Measurements from ENCODE around the gene BORCS5. TPM values are rescaled to one million over a fixed set of nuclear protein-coding genes. Genes with fewer than 3 reads are reported as not detected.

Gene BORCS5
- total and polyA plus RNA-seq, 2 experiments from 2014 or later = 11.3 to 12.6 TPM

- H3K79me2 ChIP-seq (replicated peaks; ENCODE audit: insufficient read depth) = no peaks in the 10 kb centered on the region
- H2AFZ ChIP-seq = no peak overlapping the region
- no peaks in the 10 kb centered on the region; the same call in 1 of the 2 replicates for H4K20me1 ChIP-seq (replicated peaks; ENCODE audit: insufficient read depth)
- no peak overlapping the region for H3K4me2 ChIP-seq
- no peak for DNase-seq (ENCODE audit: low spot score)
- TF ChIP-seq STAT1 (IDR thresholded peaks at IDR 0.05; ENCODE audit: unreplicated experiment) (no peak), EZH2 (IDR thresholded peaks at IDR 0.05; ENCODE audit: low read depth, unreplicated experiment) (no peak), CTCF (conservative IDR thresholded peaks at IDR 0.05; ENCODE audit: low read depth in 2 of 2) (no peak), ETS1 (IDR thresholded peaks at IDR 0.05) (no peak), ZNF331 (CRISPR knock-in tag; IDR thresholded peaks at IDR 0.05; ENCODE audit: low read depth) (no peak), POLR2AphosphoS5 (IDR thresholded peaks at IDR 0.05; ENCODE audit: low read depth) (no peak), JUNB (IDR thresholded peaks at IDR 0.05; ENCODE audit: unreplicated experiment) (no peak), ZNF114 (CRISPR knock-in tag; IDR thresholded peaks at IDR 0.05) (no peak), REST (IDR thresholded peaks at IDR 0.05; ENCODE audit: unreplicated experiment) (no peak), CREB1 (CRISPR knock-in tag; IDR thresholded peaks at IDR 0.05; ENCODE audit: low read depth) (no peak), ZNF462 (CRISPR knock-in tag; IDR thresholded peaks at IDR 0.05) (no peak), EZH2phosphoT487 (IDR thresholded peaks at IDR 0.05; ENCODE audit: unreplicated experiment) (no peak), NANOG (IDR thresholded peaks at IDR 0.05; ENCODE audit: borderline replicate concordance) (no peak)
- H3K4me3 ChIP-seq = no peak overlapping the region
- 0 out of 2 replicates have a peak, but pooled peaks cover 2% of the 10 kb centered on the region for H3F3A ChIP-seq (replicated peaks; ENCODE audit: low read depth)
- H3K36me3 ChIP-seq (ENCODE audit: insufficient read depth) = no peaks in the 10 kb centered on the region
- H3K27me3 ChIP-seq (ENCODE audit: insufficient read depth) = no peaks in the 10 kb centered on the region
- peaks cover 28% of the 10 kb centered on the region for H3K4me1 Mint-ChIP-seq
- H3K27me3 Mint-ChIP-seq (ENCODE audit: insufficient read depth, low read depth, poor library complexity) = peaks cover 10% of the 10 kb centered on the region
- no peak overlapping the region for H3K27ac Mint-ChIP-seq
- no peak overlapping the region for H3K27ac ChIP-seq (ENCODE audit: low read depth)
- H3K4me3 Mint-ChIP-seq = no peak overlapping the region
- H3K36me3 Mint-ChIP-seq (ENCODE audit: low read depth) = no peaks in the 10 kb centered on the region
- no peaks in the 10 kb centered on the region for H3K9me2 ChIP-seq (ENCODE audit: insufficient read depth)
- H3K4me1 ChIP-seq (ENCODE audit: insufficient read depth) = peaks cover 19% of the 10 kb centered on the region
- ATAC-seq = no peak
- no peaks in the 10 kb centered on the region for H3K9me3 Mint-ChIP-seq
These were observed 89.9 kb downstream of the BORCS5 start for GRCh38 chr12:12446786-12447185.
